BE2C (cell line): Measurements from ENCODE around the gene UGT1A6.

Source experiments
- DNase-seq: peaks from one replicate; pipeline ENCODE4 v3.0.0-alpha.2; 2020
- H3K27me3 ChIP-seq: fragments of 250-450 bp; sonication (Bioruptor Pico); 2 replicates; pipeline ENCODE4 v1.5.1; 2020; ENCODE audit warnings: mild to moderate bottlenecking
- H3K36me3 ChIP-seq: fragments of 250-450 bp; sonication (Bioruptor Pico); 2 replicates; pipeline ENCODE4 v1.5.1; 2020; ENCODE audit warnings: mild to moderate bottlenecking
- H3K4me1 ChIP-seq: fragments of 250-450 bp; sonication (Bioruptor Pico); 2 replicates; pipeline ENCODE4 v1.5.1; 2020
- H3K4me3 ChIP-seq: 2 replicates; pipeline ENCODE4 v1.5.1; 2011; ENCODE audit warnings: low read depth, low read length
- H3K9me3 ChIP-seq: fragments of 250-450 bp; sonication (Bioruptor Pico); 2 replicates; pipeline ENCODE4 v1.5.1; 2020
- CTCF ChIP-seq: IDR thresholded peaks from 2 replicates; pipeline ENCODE4 v1.5.1; 2012; ENCODE audit warnings: mild to moderate bottlenecking, low read depth, low read length

Gene UGT1A6

GRCh38 chr2:233802132-233802815 is 109.6 kb downstream of the UGT1A6 start:
- Histone ChIP-seq H3K9me3 (no peaks in the 10 kb centered on the region), H3K36me3 (no peaks in the 10 kb centered on the region), H3K27me3 (no peaks in the 10 kb centered on the region), H3K4me3 (no peak overlapping the region), H3K4me1 (no peaks in the 10 kb centered on the region)
- no peak for TF ChIP-seq CTCF
- DNase-seq: no peak

GRCh38 chr2:233803292-233803911 is 110.7 kb downstream of the UGT1A6 start:
- Histone ChIP-seq H3K36me3 (no peaks in the 10 kb centered on the region), H3K4me1 (no peaks in the 10 kb centered on the region), H3K27me3 (peaks cover 6% of the 10 kb centered on the region; the same call in 1 of the 2 replicates), H3K4me3 (no peak overlapping the region), H3K9me3 (no peaks in the 10 kb centered on the region)
- no peak for TF ChIP-seq CTCF
- DNase-seq: no peak

- no peak for TF ChIP-seq CTCF
- DNase-seq: no peak
- Histone ChIP-seq H3K9me3 (no peaks in the 10 kb centered on the region), H3K4me3 (no peak overlapping the region), H3K36me3 (no peaks in the 10 kb centered on the region), H3K4me1 (no peaks in the 10 kb centered on the region), H3K27me3 (peaks cover 12% of the 10 kb centered on the region)
Observed at GRCh38 chr2:233803994-233804393, 111.3 kb downstream of the UGT1A6 start.

GRCh38 chr2:233807215-233807865 is 114.7 kb downstream of the UGT1A6 start:
- Histone ChIP-seq H3K27me3 (peaks cover 17% of the 10 kb centered on the region), H3K36me3 (no peaks in the 10 kb centered on the region), H3K4me3 (no peak overlapping the region), H3K4me1 (no peaks in the 10 kb centered on the region), H3K9me3 (no peaks in the 10 kb centered on the region)
- no peak for TF ChIP-seq CTCF
- DNase-seq: no peak

GRCh38 chr2:233807966-233808935 is 115.6 kb downstream of the UGT1A6 start:
- no peak for DNase-seq

More at GRCh38 chr2:233807966-233808935, 115.6 kb downstream of the UGT1A6 start:
- Histone ChIP-seq H3K4me1 (no peaks in the 10 kb centered on the region), H3K27me3 (peaks cover 17% of the 10 kb centered on the region), H3K9me3 (no peaks in the 10 kb centered on the region), H3K36me3 (no peaks in the 10 kb centered on the region), H3K4me3 (no peak overlapping the region)
- TF ChIP-seq CTCF: no peak
